DMS79 treated with DMSO at 0.1 percent for 48 hours (cell line): ENCODE measurements around the gene ANKLE2.
"Not testable (repeated sequence)": the region's sequence is repeated elsewhere in the genome, so short reads cannot be mapped to it uniquely, and the experiment has no call there.

Source experiments
- DNase-seq: peaks from one replicate; lab custom pipeline; 2025; lab: John Stamatoyannopoulos, UW

ANKLE2 gene

GRCh38 chr12:132776816-132777568 is 15.4 kb upstream of the ANKLE2 start:
- DNase-seq: no peak

DNA sequence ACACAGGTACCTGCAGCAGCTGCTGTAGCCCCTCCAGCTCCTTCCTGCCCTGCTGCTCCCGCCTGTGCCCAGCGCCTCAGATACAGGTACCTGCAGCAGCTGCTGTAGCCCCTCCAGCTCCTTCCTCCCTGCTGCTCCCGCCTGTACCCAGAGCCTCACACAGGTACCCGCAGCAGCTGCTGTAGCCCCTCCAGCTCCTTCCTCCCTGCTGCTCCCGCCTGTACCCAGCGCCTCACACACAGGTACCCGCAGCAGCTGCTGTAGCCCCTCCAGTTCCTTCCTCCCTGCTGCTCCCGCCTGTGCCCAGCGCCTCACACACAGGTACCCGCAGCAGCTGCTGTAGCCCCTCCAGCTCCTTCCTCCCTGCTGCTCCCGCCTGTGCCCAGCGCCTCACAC is 14.6 kb upstream of the ANKLE2 start:
- DNase-seq: not testable (repeated sequence)

- no peak for DNase-seq
Observed at GRCh38 chr12:132775502-132776229, 14.0 kb upstream of the ANKLE2 start.

DNA sequence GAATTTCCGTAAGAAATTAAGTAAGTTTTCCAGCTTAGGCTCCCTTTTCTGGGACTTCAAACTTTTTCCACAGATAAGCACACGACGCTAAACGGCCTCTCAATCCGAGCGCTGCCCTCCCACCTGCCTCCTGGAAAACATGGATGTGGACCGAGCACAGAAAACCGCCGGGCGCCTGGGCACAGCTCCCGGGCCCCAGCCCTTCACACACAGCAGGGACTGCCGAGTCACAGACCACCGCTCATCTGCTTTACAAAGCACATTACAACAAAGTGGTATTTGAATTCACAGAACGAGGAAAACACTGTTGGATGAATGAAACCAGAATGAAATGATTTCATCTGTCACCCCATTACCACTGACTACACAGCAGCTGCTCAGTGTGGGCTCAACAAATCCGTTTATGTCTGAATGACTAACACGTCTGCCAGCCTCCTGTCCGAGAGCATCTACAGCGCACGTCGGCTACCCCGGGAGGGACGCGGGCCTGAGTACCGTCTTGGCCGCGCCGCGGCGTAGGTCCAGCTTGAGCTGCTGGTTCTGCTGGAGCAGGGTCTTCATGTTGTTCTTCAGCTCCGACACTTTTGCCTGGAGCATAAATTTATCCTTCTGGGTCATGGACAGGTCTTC is 13.1 kb upstream of the ANKLE2 start:
- no peak for DNase-seq

GRCh38 chr12:132774159-132774558 is 12.5 kb upstream of the ANKLE2 start:
- no peak for DNase-seq

DNA sequence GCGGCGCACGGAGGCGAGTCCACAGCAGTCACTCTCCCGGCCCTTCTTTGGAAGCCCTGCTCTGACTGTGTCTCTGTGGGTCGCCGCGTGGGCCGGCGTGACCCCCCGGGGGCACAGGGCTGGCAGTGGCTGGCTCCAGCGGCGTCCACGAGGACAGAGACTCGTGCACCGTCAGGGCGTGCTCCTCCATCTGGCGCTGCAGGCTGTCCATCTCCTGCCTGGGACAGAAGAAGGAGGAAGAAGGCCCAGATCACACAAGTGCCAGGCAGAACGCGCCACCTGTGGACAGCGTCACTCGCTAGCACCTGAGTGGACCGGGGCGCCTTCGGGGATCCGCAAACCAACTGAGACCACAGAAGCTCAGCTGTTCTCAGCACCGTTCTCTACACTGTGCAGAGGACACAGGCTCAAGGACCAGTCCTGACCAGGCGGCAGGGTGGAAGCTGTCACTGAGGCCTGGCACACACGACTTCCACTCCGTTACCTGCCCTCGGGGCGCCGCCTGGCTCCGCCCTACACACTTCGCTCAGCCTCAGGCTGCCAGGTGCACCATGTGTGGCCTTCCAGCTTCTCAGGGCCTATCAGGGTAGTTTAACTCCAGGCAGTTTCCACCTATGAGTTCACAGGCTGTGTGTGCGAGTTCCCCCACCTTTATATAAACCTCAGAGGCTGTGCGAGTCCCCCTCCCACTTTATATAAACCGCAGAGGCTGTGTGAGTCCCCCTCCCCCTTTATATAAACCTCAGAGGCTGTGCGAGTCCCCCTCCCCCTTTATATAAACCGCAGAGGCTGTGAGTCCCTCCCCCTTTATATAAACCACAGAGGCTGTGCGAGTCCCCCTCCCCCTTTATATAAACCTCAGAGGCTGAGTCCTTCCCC is 11.7 kb upstream of the ANKLE2 start:
- no peak for DNase-seq

GRCh38 chr12:132772606-132773005 is 11.0 kb upstream of the ANKLE2 start:
- DNase-seq: no peak

DNA sequence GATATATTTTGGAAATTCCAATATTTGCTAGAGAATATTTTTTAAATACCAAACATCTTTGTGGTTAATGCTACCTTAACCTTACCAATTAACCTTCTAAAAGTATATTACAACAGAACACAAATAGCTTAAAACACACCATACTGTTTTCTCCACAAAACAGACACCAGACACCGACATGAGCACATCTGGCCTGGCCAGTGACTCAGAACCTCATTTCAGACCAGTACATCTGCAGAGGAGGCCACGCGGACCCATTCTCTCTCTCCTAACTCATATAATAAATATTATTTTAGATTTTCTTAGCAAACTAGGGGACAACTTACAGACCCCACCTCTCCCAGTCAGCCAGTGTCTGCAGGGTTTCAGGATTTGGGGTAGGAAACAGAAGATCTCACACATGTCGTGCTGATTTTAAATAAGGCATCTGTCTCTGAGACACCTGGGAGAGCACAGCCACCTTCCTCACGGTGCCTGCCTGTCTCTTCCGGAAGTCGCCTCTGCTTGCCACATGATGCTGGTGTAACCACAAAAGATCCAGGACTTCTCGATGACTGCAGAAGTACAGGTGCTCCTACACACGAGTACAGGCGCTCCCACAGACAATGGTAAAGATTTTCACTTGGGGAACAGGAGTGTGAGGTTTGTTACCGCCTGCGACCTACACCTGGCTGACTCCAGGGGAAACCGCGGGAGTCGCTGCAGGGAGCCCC is 9.7 kb upstream of the ANKLE2 start:
- DNase-seq: no peak

- no peak for DNase-seq
Observed at GRCh38 chr12:132766380-132767085, 4.9 kb upstream of the ANKLE2 start.

DNA sequence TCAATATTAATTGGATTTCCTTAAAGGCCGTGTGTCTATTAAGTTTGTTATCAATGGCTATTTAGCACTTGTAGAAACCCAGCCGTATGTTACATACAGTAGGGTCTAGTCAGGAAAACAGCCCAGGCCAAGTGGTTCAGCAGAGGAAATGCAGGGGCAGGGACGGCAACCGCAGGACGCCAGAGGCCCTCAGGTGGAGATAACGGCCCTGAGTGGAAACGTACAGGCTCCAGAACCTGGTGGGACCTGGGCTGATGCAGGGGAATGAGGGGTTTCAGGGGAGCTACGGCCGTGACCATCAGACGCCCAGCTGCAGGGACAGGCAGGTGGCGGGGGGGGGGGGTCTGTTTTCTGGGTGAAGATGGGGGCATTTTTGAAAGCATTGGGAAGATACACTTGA is 3.7 kb upstream of the ANKLE2 start:
- DNase-seq: no peak

- no peak for DNase-seq
Observed at GRCh38 chr12:132764231-132764630, 2.6 kb upstream of the ANKLE2 start.

DNA sequence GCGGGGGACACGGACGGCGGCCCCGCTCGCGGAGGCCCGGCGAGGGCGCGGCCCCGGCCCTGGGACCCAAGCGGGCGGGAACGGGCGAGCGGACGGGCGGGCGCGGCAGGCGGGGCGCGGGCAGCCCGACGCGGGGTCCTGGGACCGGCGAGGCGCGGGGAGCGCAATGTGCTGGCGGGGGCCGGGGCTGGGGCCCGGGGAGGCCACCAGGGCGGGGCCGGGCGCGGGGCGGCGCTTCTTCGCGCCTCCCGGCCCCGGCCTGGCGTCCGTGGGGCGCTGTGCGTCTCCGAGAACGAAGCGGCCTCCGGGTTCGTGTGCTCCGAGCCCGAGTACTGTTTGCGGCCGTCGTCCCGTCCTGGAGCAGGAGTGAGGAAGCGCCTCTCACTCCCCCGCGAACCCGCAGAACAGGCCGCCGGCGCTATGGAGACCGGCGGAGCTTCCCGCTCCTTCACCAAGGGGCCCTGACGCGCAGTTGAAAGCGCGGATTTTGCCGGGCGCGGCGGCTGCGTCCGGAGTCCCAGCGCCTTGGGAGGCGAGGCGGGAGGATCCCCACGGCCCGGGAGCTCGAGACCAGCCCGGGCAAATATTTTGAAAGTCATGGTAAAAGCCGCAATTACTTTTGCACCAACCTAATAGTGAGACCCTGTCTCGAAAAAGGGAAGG is 420 bp upstream of the ANKLE2 start:
- DNase-seq: peak; percentile 67

DNA sequence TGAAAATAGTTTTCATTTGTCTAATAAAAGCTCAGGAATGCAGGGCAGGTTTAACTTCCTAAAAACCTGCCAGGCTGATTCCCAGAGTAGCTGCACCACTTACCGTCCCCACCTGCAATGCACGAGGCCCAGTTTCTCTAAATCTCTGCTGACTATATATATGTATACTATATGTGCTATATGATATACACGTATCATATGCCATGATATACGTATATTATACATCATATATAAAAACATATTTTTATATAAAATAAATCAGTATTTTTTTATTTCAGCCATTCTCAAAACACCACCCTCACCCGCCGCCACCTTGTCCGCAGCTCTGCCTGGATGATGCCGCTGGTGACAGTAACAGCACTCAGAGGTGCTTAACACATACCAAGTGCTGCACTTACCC is 2.3 kb downstream of the ANKLE2 start:
- no peak for DNase-seq

- not testable (repeated sequence) for DNase-seq
Observed at GRCh38 chr12:132758825-132759224, 2.8 kb downstream of the ANKLE2 start.

DNA sequence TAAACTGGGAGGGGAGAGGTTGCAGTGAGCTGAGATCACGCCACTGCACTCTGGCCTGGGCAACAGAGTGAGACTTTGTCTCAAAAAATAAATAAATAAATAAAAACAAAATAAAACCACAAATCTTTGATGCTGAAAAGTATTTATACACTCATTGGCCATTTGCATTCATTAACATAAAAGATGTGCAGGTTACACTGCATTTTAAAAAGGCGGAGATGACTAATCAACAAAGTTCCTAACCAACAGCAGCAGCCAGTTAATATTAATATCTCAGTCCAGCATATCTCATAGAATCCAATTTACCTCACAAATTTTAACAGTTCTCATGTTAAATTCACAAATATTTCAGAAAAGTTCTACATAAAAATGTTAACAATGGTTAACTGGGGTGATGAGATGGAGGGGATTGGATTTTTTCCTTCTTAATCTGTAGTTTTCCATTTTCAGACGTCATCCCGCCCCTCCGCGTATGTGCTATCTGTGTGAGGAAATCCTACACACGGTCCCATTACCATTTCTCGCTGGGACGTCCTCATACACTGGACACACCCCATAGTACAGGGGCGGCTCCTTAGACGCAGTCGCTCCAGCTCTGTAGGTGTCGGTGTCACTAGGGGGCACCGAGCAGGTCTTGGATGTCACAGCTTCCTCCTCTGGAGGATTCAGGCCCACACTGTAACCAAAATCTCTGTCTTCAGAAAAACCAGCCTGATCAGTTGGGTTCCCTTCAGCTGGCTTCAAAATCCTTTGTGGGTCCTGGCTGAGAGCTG is 7.3 kb downstream of the ANKLE2 start:
- DNase-seq: no peak

GRCh38 chr12:132753670-132754069 is 8.0 kb downstream of the ANKLE2 start:
- not testable (repeated sequence) for DNase-seq

DNA sequence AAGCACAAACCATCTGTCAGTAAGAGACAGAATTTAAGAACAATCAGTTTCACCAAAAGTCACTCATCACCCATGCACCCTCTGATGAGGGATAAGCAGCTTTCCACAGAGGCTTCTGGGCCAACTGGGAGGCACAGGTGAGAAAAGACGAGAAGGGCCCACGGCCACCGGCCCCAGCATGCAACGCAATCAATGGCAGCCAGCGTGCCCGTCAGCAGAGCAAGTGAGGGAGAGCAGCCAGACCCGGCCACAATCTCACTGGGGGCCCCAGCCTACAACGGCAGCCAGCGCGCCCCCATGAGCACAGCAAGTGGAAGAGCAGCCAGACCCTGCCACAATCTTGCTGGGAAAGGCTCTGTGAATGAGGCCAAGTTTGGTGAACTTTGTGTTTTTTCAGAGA is 13.3 kb downstream of the ANKLE2 start:
- no peak for DNase-seq

DNA sequence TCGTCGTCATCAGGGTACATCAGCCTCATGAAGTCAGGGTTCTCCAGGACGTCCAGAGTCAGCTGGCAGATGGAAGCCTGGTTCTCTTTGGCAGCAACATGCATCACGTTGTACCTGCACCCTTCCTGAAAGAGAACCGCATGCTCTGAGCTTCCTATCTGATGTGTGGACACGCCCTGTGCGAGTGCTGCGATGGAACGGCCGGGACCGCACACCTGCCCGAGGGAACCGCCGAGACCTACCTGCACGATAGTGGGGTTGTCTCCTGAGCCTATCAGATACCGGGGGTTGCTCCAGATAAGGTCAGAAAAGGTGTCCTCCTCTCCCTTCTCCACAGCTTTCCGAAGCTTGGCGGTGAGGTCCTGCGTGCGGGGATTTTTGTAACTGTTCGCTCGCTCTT is 13.7 kb downstream of the ANKLE2 start:
- DNase-seq: no peak

DNA sequence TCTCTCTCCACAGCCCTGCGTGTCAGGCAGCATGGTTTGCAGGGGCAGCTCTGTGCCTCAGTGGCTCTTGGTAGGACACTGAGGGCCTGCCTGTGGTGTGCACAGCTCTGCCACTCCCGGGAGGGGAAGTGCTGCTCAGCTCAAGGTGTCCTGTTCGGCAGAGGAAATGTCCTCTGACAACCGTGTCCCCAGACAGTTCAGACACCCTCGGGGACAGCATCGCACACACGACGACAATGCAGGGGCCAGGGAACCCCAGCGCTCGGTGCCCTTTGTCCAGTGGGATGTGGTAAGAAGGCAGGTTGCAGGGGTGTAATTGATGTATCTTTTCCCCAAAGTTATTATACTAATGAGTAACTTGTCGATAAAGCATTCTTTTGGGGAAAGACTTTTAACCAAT is 14.2 kb downstream of the ANKLE2 start:
- DNase-seq: no peak

DNA sequence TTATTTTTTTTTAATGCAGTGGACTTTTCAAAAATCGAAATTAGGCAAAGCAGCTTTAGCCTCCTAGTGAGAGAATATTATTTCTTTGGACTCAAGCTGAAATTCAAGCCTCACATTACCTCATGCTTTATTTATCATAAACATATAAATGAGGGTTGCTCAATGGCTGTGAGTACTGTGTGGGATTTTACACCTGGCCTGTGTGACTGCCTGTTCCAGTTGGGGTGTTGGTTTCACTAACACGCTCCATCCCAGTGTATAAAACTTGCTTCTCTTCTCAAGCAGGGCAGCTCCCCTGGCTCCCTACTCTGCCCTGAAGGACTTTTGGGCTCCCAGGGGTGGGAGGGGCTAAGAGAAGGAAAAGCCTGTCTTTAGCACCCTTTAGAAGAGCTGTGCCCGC is 15.0 kb downstream of the ANKLE2 start:
- no peak for DNase-seq
